GM12878 (cell line): ENCODE results near the gene EBLN1. TPM values are rescaled to one million over a fixed set of nuclear protein-coding genes. Genes with fewer than 3 reads are reported as not detected.

Source experiments
- BACH1 ChIP-seq: fragments of 450-650 bp; IDR thresholded peaks from 2 replicates; pipeline ENCODE4 v1.6.1; 2017; ENCODE audit warnings: mild to moderate bottlenecking, borderline replicate concordance
- CEBPZ ChIP-seq: fragments of 150-350 bp; IDR thresholded peaks from 2 replicates; pipeline ENCODE4 v1.6.1; 2016; ENCODE audit warnings: low read depth, low read length
- CHD1 ChIP-seq: IDR thresholded peaks from 2 replicates; pipeline ENCODE4 v1.6.1; 2012; ENCODE audit warnings: low read depth, low read length, improper control_type of control experiment
- CUX1 ChIP-seq: IDR thresholded peaks from 2 replicates; pipeline ENCODE4 v1.6.1; 2012; ENCODE audit warnings: improper control_type of control experiment, low read depth, low read length; ENCODE audit not compliant: insufficient replicate concordance
- EP300 ChIP-seq, 2 experiments: fragments of 150-350 bp in 1 of 2; IDR thresholded peaks; 2 replicates each; pipeline ENCODE4 v1.6.1; 2011 to 2012; ENCODE audit warnings: low read depth in 2 of 2, low read length in 2 of 2, borderline replicate concordance in 1 of 2, improper control_type of control experiment in 1 of 2, inconsistent platforms in 1 of 2; ENCODE audit not compliant: control insufficient read depth in 1 of 2
- GATAD2B ChIP-seq: fragments of 450-650 bp; conservative IDR thresholded peaks from 2 replicates; pipeline ENCODE4 v1.6.1; 2017; ENCODE audit warnings: low read depth, mild to moderate bottlenecking, moderate library complexity
- IKZF1 ChIP-seq: fragments of 450-650 bp; conservative IDR thresholded peaks from 2 replicates; pipeline ENCODE4 v1.6.1; 2017; ENCODE audit warnings: antibody characterized with exemption, mild to moderate bottlenecking
- KAT2A ChIP-seq: conservative IDR thresholded peaks from 2 replicates; pipeline ENCODE4 v1.6.1; 2011; ENCODE audit warnings: low read depth, low read length; ENCODE audit not compliant: control insufficient read depth
- MTA3 ChIP-seq: IDR thresholded peaks from 2 replicates; pipeline ENCODE4 v1.6.1; 2012; ENCODE audit warnings: low read length, inconsistent platforms, borderline replicate concordance
- MXI1 ChIP-seq: fragments of 150-350 bp; IDR thresholded peaks from 2 replicates; pipeline ENCODE4 v1.6.1; 2011; ENCODE audit warnings: low read depth, mild to moderate bottlenecking, inconsistent platforms, low read length, improper control_type of control experiment
- NR2C2 ChIP-seq: IDR thresholded peaks from 2 replicates; pipeline ENCODE4 v1.6.1; 2011; ENCODE audit warnings: borderline replicate concordance, low read depth; ENCODE audit not compliant: control insufficient read depth, insufficient read length
- PKNOX1 ChIP-seq: fragments of 450-650 bp; IDR thresholded peaks from 2 replicates; pipeline ENCODE4 v1.6.1; 2016; ENCODE audit warnings: mild to moderate bottlenecking
- PML ChIP-seq: IDR thresholded peaks from 2 replicates; pipeline ENCODE4 v1.6.1; 2012; ENCODE audit warnings: low read length, inconsistent platforms
- RUNX3 ChIP-seq: IDR thresholded peaks from 2 replicates; pipeline ENCODE4 v1.6.1; 2012; ENCODE audit warnings: low read length, inconsistent platforms
- SIX5 ChIP-seq: IDR thresholded peaks from 2 replicates; pipeline ENCODE4 v1.6.1; 2011; ENCODE audit warnings: mild to moderate bottlenecking, low read depth, low read length, moderate library complexity; ENCODE audit not compliant: severe bottlenecking
- SPI1 ChIP-seq: IDR thresholded peaks from 2 replicates; pipeline ENCODE4 v1.6.1; 2011; ENCODE audit warnings: low read depth, mild to moderate bottlenecking, low read length, moderate library complexity, borderline replicate concordance; ENCODE audit not compliant: insufficient read depth
- STAT3 ChIP-seq: IDR thresholded peaks from 2 replicates; pipeline ENCODE4 v1.6.1; 2011; ENCODE audit warnings: low read depth, low read length, improper control_type of control experiment
- ZBTB33 ChIP-seq: fragments of 450-650 bp; IDR thresholded peaks from 2 replicates; pipeline ENCODE4 v1.6.1; 2017; ENCODE audit warnings: mild to moderate bottlenecking
- polyA plus RNA-seq, 11 experiments: library from polyadenylated mRNA; depleted of rRNA in 4 of 11; unstranded in 6 of 11; stranded (reverse) in 5 of 11; fragments of >200 nt; fragmentation: Nextera tagmentation in 4 of 11; fragmentation: Illumina TruSeq in 1 of 11; extraction: Ambion mirVana in 4 of 11; extraction: Trizol in 1 of 11; gene quantifications; 1 replicate in 1 of 11; 2 replicates in 10 of 11; pipeline versions ENCODE4 v1.2.1 to v1.2.3, GENCODE V29; 2011 to 2016; ENCODE audit warnings: inconsistent platforms in 2 of 11, missing spikeins in 2 of 11, low read depth in 1 of 11
- total RNA-seq, 4 experiments: library from RNA; depleted of rRNA in 3 of 4; stranded (reverse); fragments of >200 nt in 3 of 4; fragmentation: Illumina TruSeq in 1 of 4; extraction: Trizol in 1 of 4; gene quantifications; 2 replicates each; pipeline versions ENCODE4 v1.2.1 to v1.2.3, GENCODE V29; 2013 to 2021

The EBLN1 gene
- total and polyA plus RNA-seq, 10 of the 15 experiments (the other 5 are each of a cell fraction or from before 2014, with no cell fraction given) = not detected

- no peak for TF ChIP-seq CEBPZ
- peak; percentile 22 to 43; a peak in 2 of 4 replicates for TF ChIP-seq EP300 (IDR thresholded peaks at IDR 0.05; ENCODE audit: borderline replicate concordance in 1 of 2, control insufficient read depth in 1 of 2, low read depth in 2 of 2, low read length in 2 of 2)
- no peak for TF ChIP-seq MXI1
- no peak for TF ChIP-seq NR2C2
- TF ChIP-seq KAT2A = no peak
- TF ChIP-seq MTA3 = 0 out of 2 replicates have a peak, but pooled peaks have one; percentile 70
- TF ChIP-seq SPI1 = no peak; the same call in 1 of the 2 replicates
- peak; percentile 71; the same call in 1 of the 2 replicates for TF ChIP-seq GATAD2B
- no peak for TF ChIP-seq ZBTB33
- TF ChIP-seq PML = 0 out of 2 replicates have a peak, but pooled peaks have one; percentile 54
- TF ChIP-seq CUX1 = no peak
- TF ChIP-seq IKZF1 = 0 out of 2 replicates have a peak, but pooled peaks have one; percentile 39
- TF ChIP-seq STAT3 = no peak
- no peak for TF ChIP-seq SIX5
- TF ChIP-seq CHD1 = no peak
- TF ChIP-seq RUNX3 = peak; percentile 54
- no peak for TF ChIP-seq PKNOX1
- TF ChIP-seq BACH1 = no peak
Measured at GRCh38 chr10:22252224-22252800, 34.5 kb upstream of the EBLN1 start (continued).
